ENCODE data around the gene SRGAP3. TPM values are rescaled to one million over a fixed set of nuclear protein-coding genes. Genes with fewer than 3 reads are reported as not detected.

SRGAP3 gene
- total RNA-seq, 1 donor from 2014 or later: 7.1 TPM

- DNase-seq: no peak
Observed at GRCh38 chr3:9198899-9199335, 50.5 kb downstream of the SRGAP3 start.

GRCh38 chr3:9198261-9198660 is 51.2 kb downstream of the SRGAP3 start:
- DNase-seq: no peak

DNA sequence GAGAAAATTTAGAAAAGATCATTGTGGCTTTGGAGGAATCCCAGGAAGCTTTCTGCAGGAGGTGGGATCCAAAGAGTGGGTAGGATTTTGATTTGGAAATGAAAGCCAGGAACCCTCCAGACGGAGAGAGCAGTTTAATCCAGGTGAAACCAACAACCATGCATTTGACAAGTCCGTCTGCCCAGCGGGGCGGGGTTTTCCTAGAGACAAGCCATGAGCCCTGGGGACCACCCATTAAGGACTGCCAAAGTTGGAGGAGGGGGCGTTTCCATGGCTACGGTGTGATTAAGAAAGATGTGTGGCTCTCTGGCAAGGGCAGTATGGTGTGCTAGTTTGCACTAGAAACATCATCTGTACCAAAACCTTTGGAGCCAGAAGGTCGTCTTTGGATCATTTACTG is 53.4 kb downstream of the SRGAP3 start:
- no peak for DNase-seq

- DNase-seq: no peak
Observed at GRCh38 chr3:9195390-9195789, 54.1 kb downstream of the SRGAP3 start.

DNA sequence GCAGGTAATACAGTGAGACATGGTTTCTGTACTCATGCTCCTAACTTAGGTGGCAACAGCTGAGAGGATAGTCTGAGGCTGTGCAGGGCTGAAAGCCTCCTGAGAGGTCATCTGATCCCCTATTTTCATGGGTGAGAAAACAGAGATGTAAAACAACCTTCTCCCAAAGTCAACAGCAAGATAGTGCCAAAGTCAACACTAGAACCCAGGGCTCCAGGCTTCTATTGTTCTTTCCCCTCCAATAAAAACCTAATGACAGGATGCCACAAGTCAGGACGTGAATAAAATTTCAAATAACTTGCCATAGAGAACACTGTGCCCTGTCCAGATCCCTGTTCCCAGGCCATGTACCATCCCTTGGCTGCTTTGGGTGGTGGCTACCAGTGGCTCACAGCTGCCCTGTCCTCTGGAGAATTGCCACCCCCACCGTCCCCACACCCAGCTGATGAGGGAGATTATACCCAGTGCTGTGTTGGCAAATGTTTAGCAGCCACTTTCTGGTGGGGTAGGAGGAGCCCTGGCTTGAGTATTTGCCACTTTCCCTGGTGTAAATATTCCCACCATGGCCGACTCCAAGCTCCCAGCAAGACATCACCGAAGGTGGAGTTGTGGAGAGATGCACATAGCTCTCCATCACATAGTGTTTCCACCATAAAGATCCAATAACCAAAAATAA is 54.8 kb downstream of the SRGAP3 start:
- DNase-seq: no peak

- no peak for DNase-seq
Observed at GRCh38 chr3:9193633-9194195, 55.7 kb downstream of the SRGAP3 start.

DNA sequence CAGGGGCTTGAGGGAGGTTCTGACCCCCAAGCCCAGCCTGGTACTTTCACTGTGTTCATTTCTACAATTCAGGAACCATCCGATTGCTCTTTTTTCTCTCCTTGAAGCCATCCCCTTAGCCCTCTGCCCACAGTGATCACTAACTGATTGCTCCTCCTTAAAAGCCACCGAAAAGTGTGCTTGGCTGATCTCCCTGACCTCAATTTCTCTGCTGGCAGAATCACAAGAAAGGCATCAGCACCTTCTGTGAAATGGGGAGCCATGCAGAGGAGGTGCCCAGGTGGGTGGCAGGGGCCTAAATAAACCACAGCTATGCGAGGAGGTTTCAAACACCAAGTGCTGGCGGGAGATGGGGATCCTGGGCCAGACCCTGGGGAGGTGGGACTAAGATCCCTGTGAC is 56.2 kb downstream of the SRGAP3 start:
- no peak for DNase-seq

DNA sequence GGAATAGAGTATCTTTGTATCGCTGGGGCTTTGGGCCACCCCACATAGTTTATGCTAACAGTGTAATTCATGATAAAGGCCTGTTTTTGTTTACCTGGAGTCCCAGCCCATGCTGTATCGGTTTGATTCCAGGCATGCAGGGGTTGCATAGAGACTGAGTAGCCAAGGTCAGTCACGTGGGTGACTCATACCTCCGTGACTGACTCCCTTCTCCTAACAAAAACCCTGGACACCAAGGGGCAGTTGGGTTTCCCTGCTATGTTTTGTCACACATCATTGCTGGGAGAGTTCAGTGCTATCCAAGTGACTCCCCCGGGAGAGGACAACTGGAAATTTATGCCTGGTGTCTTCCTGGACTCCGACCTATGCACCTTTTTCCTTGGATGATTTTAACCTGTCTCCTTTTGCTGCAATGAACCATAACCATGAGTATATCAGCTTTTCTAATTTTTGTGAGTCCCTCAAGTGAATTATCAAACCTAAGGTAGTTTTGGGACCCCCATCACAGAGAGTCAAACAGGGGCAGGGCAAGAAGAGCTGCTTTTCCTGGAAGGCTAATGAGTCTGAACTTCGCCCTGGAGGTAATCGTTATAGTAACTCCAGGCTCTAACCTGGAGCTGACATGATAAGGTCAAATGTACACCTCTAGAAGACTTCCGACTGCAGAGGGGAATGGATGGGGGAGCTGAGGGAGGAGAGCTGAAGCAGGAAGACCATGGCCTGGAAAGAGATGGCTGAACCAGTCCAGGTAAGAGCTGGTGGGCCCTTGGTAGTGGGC is 57.0 kb downstream of the SRGAP3 start:
- DNase-seq: no peak

GRCh38 chr3:9190276-9190675 is 59.2 kb downstream of the SRGAP3 start:
- no peak for DNase-seq

DNA sequence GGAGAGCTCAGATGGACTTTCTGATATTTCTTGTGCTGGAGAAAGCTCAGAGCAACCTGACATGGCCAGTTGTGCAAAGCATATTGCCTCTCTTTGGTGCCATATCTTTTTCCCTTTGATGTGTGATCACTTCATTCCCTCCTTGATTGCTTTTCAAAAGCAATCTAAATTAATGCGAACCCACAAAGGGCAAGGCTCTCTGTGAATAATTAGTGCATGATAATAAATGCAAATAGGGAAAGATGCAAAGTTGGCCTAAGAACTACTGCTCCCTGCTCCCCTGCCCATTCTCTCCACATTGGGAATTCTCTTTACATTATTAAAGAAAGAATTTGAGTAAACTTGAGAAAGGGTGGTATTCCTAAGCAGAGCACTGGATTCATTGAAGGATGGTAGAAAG is 60.9 kb downstream of the SRGAP3 start:
- DNase-seq: no peak

DNA sequence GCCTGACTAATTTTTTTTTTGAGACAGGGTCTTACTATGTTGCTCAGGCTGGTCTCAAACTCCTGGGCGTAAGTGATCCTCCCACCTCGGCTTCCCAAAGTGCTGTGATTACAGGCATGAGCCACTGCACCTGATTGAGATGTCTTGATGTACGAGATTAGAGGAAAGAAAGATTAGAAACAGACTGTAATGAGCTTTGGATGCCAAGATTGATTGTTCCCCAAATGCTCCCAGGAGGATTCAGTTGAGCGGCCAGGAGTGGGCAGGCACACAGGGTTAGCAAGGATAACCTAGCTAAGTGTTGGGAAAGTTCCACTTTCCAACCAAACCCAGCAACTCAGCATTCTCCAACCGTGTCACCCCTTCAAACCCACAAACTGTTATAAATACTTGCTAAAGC is 63.7 kb downstream of the SRGAP3 start:
- no peak for DNase-seq

GRCh38 chr3:9185046-9185445 is 64.4 kb downstream of the SRGAP3 start:
- no peak for DNase-seq

GRCh38 chr3:9184461-9184835 is 65.0 kb downstream of the SRGAP3 start:
- no peak for DNase-seq

DNA sequence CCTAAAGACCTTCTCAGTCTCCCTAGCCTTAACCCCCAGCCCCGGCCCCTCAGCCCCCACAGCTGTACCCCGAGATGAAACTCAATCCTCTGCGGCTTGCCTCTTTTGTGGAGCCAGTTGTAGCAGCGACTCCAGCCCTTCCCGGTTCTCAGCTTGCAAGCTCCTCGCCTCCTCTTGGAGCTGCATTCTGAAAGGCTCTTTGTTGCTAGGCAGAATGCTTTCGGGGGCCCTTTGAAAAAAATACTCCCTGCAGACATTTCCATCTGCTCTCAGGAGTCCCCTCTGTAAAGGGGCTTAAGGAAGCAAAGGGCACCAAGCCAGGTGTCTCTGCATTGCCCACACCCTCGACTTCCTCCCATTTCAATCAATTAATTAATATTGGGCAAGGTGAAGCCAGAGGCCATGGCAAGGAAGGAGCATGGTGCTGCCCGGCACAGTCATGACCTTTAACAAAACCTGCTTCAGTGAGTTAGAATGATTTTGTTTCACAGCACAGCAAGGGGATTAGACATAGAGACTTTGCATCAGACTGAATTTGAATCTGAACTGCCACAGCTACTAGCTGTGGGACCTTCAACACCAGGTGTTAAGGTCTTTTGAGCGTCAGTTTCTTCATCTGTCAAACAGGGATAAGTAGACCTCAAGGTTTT is 65.5 kb downstream of the SRGAP3 start:
- DNase-seq: no peak

DNA sequence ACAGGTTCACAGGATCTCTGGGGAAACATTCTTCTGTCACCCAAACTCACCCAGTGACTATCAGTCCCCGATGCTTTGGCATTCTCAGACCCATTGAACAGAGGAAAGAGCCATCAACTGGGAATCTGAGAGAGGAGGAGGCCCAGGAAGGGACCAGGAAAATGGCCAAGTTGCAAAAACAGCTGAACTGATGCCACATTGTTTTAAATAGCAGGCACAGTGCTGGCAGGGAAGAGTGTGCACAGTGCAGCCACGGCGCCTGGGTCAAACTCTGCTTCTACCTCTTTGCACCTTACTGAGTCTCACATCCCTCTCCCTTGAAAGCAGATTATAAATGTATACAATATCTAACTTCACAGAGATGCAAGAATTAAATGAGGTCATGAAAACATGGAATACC is 66.4 kb downstream of the SRGAP3 start:
- no peak for DNase-seq

- DNase-seq: no peak
Observed at GRCh38 chr3:9180764-9181117, 68.7 kb downstream of the SRGAP3 start.

DNA sequence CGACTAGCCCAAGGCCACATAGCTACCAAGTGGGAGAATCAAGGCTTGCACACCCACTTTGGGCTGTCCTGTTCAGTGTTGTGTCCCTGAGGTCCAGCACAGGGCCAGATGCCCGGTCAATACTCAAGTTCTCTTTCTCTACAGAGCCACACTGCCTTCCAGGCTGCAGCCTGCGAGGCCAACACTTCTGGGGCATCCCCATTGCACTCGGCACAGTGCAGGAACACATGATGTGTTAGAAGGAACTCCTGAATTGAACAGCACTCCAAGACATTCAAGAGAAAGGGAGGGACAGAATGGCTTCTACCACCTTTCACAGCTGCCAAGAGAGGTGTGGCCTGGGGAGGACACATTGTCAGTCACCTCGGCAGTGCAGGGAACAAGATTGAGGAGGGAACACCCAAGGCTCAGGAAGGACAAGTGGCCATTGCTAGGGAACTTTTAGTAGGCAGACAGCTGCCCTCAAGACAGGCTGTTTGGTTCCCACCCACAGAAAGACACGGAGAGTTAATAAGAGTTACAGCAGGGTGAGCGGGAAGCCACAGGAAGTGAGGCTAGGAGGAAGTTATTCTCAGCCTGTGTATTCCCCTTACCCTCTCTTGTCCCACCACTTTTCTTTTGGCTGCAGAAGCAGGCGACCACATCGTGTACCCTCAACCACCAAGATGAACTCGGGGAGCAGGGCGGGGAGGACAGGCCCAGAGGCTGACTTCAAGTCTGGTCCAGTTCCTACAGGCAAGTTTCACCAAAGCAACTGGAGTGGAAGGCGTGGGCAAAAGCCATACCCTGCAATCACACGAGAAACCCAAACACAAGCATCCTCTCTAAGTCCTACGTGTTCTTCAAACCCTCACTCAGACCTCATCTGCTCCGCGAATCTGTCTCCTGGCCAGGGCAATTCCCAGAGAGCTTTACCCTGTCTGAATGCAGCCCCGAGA is 69.4 kb downstream of the SRGAP3 start:
- no peak for DNase-seq

DNA sequence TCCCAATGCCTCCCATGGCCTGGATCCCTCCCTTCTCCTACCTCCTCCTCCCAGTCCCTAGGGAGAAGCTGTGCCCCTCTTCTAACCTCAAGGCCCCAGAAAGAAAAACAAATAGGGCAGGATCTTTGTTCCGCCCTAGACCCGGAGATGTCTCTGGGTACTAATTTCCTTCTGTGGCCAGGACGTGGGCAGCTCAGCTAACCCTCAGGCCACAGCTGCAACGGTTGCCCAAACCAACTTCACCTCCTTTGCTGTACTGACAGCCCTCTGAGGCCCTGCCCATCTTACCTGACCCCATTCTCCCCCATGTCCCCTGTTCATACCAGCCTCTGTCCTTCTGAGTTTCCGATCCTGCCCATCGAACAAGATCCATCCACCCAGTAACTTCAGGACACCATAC is 70.7 kb downstream of the SRGAP3 start:
- DNase-seq: no peak

DNA sequence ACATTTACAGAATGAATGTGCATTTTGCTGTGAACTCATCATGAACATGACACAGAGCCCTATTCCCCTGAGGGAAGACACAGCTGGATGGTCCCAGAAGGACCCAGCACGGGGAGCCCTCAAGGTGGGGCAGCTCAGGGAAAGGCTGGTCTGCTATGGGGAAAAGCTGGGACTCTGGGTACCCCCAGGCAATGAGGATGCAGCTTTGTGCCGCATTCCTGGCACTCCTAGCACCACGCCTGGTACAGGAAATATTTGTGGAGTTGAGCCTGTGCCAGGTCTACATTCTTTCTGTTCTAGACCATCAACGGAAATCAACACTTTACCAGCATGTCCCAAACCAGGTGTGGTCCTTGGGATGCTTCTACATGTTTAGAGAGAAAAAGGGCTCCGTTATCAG is 74.0 kb downstream of the SRGAP3 start:
- DNase-seq: peak; percentile 8

DNA sequence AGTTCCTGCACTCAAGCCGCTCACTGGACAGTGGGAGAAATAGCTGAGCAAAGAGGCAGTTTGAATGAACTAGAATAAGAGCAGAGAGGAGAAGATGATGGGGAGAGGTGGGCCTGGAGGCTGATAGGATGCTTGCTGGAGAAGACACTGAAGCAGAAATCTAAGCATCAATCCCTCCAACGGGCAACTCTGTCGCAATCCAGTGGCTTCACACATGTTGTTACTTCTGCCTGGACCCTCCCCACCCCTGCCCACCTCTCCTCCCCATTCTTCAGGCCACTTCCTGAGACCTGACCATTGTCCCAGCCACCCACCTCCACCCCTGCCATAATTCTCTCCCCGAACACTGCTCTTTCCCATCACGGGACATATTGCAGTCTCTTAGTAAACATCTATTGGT is 76.0 kb downstream of the SRGAP3 start:
- no peak for DNase-seq

GRCh38 chr3:9172851-9173321 is 76.6 kb downstream of the SRGAP3 start:
- DNase-seq: no peak

DNA sequence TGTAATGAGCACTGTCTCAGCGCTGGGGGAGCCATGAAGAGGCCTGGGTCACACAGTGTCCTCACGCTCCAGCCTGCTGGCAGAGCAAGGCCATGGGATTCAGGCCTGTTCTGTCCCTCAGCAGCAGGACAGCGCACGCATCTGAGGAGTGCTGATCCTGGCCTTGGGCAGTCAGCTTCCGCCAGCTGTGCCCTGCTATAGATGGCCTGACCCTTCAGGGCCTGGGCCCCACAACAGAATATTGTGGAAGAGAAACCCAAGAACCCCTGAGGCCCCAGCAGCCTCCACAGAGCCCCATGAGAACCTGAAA is 78.6 kb downstream of the SRGAP3 start:
- DNase-seq: no peak
